AG04450 (cell line): ENCODE data around the gene ACTG2. TPM values are rescaled to one million over a fixed set of nuclear protein-coding genes. Genes with fewer than 3 reads are reported as not detected.

Experiments
- CTCF ChIA-PET: fragments of 300-600, 350-600 bp; formaldehyde crosslinking; extraction: SDS; loops from one replicate; lab custom pipeline; 2022; ENCODE audit warnings: antibody characterized with exemption, inconsistent platforms; lab: Charles Lee
- POLR2A ChIA-PET: fragments of 350-600 bp; formaldehyde crosslinking; extraction: SDS; loops from one replicate; lab custom pipeline; 2021; ENCODE audit warnings: antibody characterized with exemption, inconsistent platforms; lab: Yijun Ruan, JAX
- DNase-seq: peaks from one replicate; pipeline ENCODE4 v3.0.0-alpha.2; 2011; ENCODE audit warnings: low read depth, low spot score
- H3K27ac ChIP-seq: one replicate; pipeline ENCODE4 v1.5.1; 2012; ENCODE audit warnings: low read depth, low read length, control low read depth
- H3K27me3 ChIP-seq: one replicate; pipeline ENCODE4 v1.6.0; 2012; ENCODE audit warnings: low read length; ENCODE audit not compliant: control insufficient read depth, insufficient read depth
- H3K4me3 ChIP-seq: 2 replicates; pipeline ENCODE4 v1.5.1; 2011; ENCODE audit warnings: mild to moderate bottlenecking, low read depth, low read length, control low read depth
- H3K9me3 ChIP-seq: 2 replicates; pipeline ENCODE4 v1.5.1; 2012; ENCODE audit warnings: low read length; ENCODE audit not compliant: control insufficient read depth, insufficient read depth
- polyA plus RNA-seq: library from polyadenylated mRNA; depleted of rRNA; stranded (reverse); fragments of >200 nt; gene quantifications from 2 replicates; pipeline ENCODE4 v1.2.3, GENCODE V29; 2011; rRNA removed
- small RNA-seq: library from RNA; depleted of rRNA; stranded (forward); fragments of <200 nt; gene quantifications from one replicate; pipeline ENCODE3, GENCODE V24; 2012; ENCODE audit warnings: low read depth; ENCODE audit not compliant: insufficient read length
- TF ChIP-seq, protein P1 (sequence below): IDR thresholded peaks from 2 replicates; pipeline ENCODE4 v1.5.1; 2011; ENCODE audit warnings: low read depth, low read length, control low read depth, inconsistent platforms

Gene ACTG2
- polyA plus RNA-seq, 1 experiment: 641 TPM

DNA sequence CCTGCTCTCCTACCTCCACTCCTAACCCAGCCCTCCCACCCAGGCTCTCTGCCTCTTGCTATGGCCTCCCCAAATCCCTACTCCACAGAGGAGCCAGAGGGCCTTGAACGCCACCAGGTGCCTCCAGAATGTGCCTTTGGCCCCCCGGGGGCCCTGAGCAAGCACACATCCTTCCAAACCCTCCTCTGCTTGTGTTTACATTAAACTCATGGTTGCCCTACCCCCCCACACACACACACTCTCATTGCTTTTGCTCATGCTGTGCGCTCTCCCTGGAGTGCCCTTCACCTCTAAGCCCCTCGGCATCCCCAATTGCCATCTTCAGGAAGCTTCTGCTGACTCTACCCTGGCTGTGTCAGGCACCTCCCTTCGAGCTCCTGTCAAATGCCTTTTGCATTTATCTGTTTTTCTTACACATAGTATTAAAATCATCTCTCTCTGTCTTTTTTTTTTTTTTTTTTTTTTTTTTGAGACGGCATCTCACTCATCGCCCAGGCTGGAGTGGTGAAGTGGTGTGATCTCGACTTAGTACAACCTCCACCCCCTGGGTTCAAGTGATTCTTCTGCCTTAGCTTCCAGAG lies 75.6 kb downstream of the ACTG2 start:
- TF ChIP-seq, protein P1, sequence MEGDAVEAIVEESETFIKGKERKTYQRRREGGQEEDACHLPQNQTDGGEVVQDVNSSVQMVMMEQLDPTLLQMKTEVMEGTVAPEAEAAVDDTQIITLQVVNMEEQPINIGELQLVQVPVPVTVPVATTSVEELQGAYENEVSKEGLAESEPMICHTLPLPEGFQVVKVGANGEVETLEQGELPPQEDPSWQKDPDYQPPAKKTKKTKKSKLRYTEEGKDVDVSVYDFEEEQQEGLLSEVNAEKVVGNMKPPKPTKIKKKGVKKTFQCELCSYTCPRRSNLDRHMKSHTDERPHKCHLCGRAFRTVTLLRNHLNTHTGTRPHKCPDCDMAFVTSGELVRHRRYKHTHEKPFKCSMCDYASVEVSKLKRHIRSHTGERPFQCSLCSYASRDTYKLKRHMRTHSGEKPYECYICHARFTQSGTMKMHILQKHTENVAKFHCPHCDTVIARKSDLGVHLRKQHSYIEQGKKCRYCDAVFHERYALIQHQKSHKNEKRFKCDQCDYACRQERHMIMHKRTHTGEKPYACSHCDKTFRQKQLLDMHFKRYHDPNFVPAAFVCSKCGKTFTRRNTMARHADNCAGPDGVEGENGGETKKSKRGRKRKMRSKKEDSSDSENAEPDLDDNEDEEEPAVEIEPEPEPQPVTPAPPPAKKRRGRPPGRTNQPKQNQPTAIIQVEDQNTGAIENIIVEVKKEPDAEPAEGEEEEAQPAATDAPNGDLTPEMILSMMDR: no peak
- DNase-seq: no peak
- Histone ChIP-seq H3K27ac (no peak overlapping the region), H3K9me3 (no peaks in the 10 kb centered on the region), H3K27me3 (no peaks in the 10 kb centered on the region), H3K4me3 (no peak overlapping the region)
- ChIA-PET POLR2A (no interaction called here), CTCF (interaction anchor here (0.7 kb wide), 1 partner anchor 158 kb away, joined by 3 read pairs; no protein-coding TSS in a partner anchor)

DNA sequence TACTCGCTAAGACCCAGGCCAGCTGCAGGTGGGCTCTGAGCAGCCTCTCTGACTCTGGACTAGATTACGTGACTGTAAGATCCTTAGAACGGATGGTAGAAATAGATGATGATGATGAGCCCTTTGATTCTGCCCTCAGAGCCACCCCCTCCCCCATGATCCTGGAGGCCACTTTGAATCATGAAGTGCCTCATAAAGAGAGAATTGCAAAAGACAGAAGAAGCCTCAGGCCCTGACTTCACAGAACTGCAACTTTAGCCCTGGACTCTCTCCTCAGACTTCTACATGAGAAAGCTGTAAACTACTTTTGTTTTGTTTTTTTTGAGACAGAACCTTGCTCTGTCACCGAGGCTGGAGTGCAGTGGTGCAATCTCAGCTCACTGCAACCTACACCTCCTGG lies 76.5 kb downstream of the ACTG2 start:
- H3K9me3 ChIP-seq: no peaks in the 10 kb centered on the region
- H3K27me3 ChIP-seq: no peaks in the 10 kb centered on the region
- no peak overlapping the region for H3K4me3 ChIP-seq
- CTCF ChIA-PET: interaction anchor here (1.3 kb wide), 1 partner anchor 145 kb away, joined by 4 read pairs; no protein-coding TSS in a partner anchor
- TF ChIP-seq, protein P1: no peak
- no peak overlapping the region for H3K27ac ChIP-seq
- POLR2A ChIA-PET: interaction anchor here (1.1 kb wide), 1 partner anchor 151 kb away, joined by 3 read pairs; no protein-coding TSS in a partner anchor
- no peak for DNase-seq

Small RNA genes lying within 50 kb of the gene (small RNA-seq; reads per million reads assigned to genes)
- gene RNA5SP97: not detected

Other genes starting within 250 kb of the ACTG2 start
- gene TPRKB, start 155.7 kb upstream of the ACTG2 start, polyA plus RNA-seq: 24.5 and 33.4 TPM in 2 replicates
- gene DUSP11, start 112.9 kb upstream of the ACTG2 start, polyA plus RNA-seq: 33.2 and 45.2 TPM in 2 replicates
- gene C2orf78, start 108.8 kb upstream of the ACTG2 start, polyA plus RNA-seq: not detected in 2 replicates
- 48.3 and 54.5 TPM in 2 replicates for gene STAMBP, start 64.0 kb upstream of the ACTG2 start, polyA plus RNA-seq
- 101 TPM in 2 replicates for gene DGUOK, start 33.9 kb downstream of the ACTG2 start, polyA plus RNA-seq
- gene TET3, start 91.9 kb downstream of the ACTG2 start, polyA plus RNA-seq: 3.1 and 3.2 TPM in 2 replicates